ENCODE data around the gene DNAH8.

Gene DNAH8

DNA sequence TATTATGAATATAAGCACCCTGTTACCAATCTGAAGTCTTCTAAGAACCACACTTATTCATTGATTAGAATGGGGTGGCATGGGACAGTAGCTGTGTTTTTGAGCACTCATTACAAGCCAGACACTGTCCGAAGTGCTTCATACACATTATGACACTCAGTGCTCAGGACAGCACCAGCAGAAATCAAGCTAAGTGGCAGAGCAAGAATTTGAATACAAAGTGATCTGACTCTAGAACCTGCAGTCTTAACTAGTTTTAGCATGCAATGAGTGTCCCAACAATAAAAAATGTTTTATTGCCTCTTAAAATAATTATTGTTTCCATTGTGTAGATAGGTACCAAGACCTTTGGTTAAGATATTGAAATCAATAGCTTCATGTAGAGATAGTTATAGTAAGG, 294.4 kb downstream of the DNAH8 start:
- no peak for DNase-seq (ENCODE audit: low read depth in 2 of 2)

DNA sequence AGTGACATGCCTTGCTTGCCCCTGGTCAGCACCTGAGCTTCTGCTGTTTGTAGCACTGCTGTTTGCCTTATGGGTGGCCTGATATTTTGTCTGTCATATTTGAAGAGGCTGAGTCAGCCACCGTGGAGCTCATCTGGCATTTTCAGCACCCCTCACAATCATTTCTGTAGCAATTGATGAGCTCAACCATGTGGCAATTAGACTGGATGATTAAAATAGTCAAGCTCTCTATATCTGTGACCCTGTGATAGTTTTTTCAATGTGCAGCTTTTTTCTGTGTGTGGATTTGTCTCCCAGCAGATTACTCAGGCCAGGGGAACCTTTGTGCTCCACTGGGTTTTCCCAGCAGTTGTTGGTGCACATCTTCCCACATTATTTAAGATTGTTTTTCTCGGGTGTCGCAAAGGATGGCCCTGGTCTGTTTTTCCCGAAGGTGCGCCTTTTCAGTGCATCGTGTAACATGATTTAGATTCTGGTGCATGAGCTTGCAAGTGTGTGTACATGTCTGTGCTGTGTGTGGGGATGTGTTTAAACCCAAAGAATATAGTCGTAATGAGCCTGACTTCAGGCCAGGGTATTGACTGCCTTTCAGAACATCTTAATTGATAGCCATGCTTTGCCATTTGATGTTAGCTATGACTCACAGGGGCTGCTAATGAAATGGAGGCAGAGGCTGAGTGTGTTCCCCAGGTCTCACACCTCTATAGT, 301.9 kb downstream of the DNAH8 start:
- DNase-seq (ENCODE audit: low read depth in 2 of 2) = no peak

DNA sequence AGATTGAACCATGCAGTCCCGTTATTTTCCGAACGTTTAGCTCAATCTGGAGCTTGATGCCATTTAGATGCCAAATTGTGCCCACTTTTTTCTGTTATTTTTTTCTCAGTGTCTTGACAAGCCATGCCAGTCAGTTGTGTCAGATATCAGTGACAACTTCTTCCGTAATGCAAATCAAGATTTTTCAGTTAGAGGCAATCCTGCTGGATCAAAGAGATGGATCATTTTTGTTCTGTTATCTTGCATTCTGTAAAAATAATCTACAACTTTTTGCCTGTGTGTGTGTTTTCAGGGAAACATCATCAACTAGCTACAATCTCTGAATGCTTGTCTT, 302.4 kb downstream of the DNAH8 start:
- no peak for DNase-seq (ENCODE audit: low read depth in 2 of 2)

DNA sequence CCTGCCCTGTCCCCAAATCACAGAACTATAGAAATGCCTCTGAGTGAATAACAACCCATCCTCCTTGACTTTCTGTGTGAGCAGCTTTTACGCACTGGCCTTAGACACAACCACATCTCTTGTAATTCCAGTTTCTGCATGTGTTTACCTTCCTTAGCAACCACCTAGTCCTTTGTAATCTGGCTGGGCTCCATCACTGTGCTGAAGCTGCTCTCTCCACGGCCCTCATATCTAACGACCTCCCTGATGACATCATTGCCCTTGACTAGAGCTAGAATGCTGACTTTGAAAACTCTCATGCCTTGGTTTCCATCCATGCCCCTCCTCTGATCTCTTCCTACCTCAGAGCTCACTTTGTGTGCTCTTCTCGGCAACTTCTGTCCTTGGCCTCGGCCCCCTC, 303.0 kb downstream of the DNAH8 start:
- no peak for DNase-seq (ENCODE audit: low read depth in 2 of 2)

DNA sequence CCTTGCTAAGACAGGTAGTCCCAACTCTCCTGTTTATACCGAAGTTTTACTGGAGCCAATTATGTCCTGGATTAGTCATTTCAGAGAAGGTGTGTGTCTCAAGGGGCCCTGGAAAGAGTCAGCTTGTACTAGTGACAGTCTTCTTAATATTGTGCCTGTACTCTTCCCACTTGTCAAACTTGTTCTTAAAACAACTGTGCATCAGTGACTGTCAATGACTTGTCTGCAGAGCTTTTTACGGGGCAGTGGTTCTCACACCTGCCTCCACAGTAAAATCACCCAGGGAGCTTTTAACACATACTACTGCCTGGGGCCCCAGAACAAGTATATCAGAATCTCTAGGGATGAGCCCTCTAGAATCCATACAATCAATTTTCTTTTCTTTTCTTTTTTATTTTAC, 305.0 kb downstream of the DNAH8 start:
- DNase-seq (ENCODE audit: low read depth in 2 of 2) = no peak

DNA sequence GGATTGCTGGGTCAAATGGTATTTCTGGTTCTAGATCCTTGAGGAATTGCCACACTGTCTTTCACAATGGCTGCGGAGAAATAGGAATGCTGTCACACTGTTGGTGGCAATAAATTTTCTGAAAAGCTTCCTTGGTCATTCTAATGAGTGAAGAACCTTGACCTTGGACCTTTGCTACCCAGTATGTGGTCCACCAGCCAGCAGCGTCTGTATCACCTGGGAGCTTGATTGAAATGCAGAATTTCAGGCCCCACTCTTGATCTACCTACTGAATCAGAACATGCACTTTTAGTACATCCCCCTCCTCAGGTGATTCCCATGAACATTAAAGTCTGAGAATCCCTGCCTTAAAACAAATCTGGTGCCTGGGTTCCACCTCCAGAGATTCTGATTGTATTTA, 305.9 kb downstream of the DNAH8 start:
- DNase-seq (ENCODE audit: low read depth in 2 of 2) = no peak

DNA sequence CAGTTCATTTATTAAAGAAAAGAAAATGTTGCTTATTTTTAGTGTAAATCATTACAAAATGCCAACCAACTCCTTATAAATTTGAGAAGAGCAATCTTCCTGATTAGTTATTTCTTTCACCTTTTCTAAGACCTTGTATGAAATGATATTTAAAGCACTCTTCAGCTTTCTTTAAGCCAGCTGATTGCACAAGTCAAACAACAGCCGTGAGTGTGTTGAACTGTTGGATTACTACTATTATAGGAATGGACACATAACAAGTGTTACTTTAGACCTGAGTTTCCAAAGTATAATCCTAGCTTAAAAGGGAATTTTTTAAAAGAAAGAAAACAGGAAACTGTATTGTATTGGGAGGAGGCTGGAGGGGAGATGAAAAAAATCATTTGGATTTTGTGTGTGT, 306.7 kb downstream of the DNAH8 start:
- no peak for DNase-seq (ENCODE audit: low read depth in 2 of 2)

DNA sequence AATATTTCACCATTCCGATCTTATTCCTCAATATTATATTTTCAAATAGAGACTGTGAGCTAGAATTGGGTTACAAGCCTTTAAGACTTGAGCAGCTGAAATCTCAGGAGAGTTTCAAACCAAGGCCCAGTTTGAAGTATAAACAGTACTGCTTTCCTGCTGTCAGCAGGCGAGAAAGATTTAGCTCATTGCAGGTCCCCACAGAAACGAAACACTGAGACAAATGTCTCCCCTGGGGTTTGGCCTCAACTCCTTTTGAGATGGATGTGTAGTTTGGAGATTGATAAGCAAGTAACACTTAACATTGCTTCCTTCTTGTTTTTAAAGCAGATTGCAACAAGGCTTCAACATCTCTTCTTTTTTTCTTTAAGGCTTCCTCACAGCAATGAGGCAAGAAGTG, 311.1 kb downstream of the DNAH8 start:
- no peak for DNase-seq (ENCODE audit: low read depth in 2 of 2)

DNA sequence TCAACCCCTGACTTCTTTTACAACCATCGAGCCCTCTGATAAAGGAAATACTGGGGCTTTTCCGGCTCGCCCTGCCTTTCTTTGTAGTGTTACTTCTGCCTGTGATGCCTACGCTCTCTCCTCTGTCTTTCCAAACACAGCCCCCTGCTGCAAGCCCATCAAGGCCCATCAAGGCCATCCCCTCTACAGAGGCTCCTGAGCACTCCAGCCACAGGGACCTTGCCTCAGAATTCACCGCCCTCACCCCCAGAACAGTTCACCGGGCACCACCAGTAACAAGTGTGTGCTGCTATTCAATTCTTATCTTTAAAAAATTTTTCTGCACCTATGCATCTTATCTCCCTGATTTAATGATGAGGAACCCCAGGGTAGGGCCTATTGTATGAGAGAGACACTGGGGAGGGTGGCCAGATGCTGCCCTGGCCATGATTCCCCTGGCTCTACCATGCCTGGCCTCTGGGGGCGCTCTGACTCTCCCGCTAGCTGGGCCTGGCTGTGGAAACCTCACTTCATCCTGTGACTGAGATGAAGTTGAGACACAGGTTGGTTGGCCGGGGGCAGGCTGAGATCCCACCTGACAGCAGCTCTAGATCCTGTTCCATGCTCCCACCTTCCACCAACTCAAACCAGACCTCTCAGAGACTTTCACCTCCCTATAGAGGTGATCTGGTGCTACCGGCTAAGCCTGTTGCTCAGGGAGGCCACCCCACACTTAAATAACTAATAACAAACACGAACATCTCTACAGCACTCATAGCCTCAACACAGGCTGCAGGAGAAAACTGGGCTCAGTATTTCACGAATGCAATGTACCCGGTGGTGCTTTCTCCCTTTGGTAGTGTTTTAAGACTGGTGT, 314.3 kb downstream of the DNAH8 start:
- DNase-seq (ENCODE audit: low read depth in 2 of 2) = peak; percentile 39 to 44

DNA sequence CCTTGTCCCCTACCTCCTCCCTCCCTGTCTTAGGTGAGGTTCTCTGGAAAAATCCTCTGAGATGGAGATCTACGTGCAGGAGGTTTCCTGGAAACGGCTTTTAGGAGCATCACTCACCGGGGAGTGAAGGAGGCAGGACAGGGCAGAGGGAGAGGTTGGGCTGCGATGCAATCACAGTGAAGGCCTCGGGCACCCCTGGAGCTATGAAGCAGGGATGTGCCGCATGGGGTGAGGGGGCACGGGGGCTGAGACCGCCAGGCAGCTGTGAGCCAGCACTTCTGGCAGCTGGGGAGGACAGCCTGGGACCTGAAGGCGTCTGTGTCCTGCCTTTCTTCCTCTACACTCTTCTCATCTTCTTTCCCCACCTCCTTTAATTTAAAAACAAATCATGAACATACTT, 320.6 kb downstream of the DNAH8 start:
- no peak for DNase-seq (ENCODE audit: low read depth in 2 of 2)

DNA sequence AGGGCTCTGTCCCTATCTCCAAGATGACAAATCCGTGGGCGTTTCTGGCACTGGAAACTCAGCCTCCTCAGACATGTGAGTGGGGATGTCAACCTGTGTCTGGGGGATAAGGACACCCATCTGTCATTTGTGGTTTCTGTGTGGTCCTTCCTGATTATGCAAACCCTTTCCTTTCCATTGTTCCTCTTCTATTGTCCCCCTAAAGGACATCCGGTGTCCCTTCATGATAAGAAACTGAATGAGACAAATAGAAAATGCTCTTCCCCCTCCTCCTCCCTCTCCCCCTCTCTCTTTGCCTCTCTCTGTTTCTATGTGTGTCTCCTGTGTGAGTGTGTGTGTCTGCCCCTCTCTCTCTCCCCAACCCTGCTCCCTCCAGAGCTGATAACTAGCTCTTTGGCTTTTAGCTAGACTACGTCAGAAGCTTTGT, 322.0 kb downstream of the DNAH8 start:
- no peak for DNase-seq (ENCODE audit: low read depth in 2 of 2)

DNA sequence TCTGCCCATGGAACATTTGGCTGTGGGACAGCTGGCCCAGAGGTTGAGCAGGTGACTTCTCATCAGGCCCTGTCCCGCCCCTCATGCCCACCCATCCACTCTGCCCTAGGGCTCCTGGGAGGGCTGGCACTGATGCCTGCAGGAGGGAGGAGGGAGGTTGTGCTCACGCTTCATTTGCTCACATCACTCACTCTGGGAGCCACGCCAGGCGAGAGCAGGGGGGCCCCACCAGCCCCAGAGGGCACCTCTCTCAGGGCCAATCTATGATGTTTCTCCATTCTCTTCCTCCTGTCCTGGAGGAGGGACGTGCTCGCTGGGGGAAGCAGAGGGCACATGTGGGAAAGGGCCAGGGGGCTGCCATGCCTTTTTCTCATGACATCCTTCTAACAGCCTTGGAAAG, 322.6 kb downstream of the DNAH8 start:
- DNase-seq (ENCODE audit: low read depth in 2 of 2) = no peak

DNA sequence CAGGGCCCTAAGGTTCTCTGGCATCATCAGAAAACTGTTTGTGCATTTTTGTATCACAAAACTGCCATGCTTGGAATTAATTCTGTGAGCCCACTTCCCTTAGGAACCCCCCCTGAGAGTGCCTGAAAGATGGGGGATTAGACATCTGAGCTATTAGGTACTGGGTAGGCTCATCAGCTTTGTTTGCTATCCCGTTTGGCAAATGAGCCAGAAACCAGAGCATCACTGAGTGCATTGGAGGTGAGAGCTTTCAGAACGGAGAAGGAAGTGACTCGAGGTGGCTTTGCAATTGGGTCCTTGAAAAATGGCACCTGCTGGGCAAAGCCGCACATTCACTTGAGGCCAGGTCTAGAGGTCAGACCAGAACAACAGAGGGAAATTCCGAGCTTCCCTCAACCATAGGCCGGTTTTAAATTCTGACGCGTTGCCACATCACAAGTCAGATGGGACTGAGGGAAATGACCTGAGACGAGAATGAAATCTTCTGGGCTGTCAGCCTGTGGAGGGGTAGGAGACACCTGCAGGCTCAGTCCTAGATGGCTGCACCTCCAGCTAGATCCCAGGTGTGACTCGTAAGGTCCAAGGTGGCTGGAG, 325.1 kb downstream of the DNAH8 start:
- DNase-seq (ENCODE audit: low read depth in 2 of 2) = no peak

DNA sequence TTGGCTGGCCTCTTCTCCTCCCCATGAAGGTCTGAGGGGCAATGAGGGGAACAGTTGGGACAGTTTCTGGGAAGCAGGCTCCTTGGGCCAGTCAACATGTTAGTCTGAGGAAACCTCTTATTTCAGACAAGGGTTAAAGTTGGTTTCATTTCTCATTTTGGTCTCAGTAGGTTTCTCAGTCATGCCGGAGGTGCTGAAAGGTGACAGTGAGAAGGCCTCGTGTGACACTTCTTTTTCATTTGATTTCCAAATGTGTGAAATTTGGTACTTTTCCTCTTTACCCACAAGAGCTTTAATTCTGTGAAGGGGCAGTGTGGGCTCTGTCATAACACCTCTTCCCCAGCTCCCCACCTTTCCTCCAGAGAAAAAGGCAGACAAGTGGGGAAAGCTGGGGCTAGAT, 326.0 kb downstream of the DNAH8 start:
- DNase-seq (ENCODE audit: low read depth in 2 of 2) = no peak

DNA sequence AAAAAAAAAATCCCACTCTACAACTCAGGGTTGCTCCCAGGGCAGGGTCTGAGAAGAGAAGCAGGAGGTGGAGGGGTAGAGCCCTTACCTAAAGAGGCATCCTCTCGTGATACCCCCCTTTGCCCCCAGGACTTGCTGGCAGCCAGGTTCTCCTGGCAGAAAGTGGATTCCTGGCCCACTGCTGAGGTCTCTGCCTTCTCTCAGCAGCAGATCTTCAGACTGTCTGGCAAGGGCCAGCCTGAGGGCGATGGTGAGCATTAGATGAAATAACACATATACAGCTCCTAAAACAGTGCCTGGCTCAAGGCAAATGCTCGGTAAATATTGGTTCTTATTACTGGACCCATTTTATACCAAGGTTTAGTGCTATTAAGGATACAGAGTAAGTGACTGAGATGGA, 328.7 kb downstream of the DNAH8 start:
- DNase-seq (ENCODE audit: low read depth in 2 of 2) = no peak

DNA sequence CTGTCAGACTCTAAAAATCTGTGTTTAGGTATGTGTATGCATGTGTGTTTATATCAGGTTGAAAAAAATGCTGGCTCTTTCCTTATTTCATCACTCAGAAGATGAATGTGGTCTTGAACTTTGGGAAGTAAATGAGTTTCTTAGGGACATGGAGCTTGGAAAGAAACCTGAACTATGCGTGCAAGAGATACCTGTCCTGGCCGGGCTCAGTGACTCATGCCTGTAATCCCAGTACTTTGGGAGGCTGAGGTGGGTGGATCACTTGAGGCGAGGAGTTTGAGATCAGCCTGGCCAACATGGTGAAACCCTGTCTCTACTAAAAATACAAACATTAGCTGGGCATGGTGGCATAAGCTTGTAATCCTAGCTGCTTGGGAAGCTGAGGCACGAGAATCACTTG, 329.1 kb downstream of the DNAH8 start:
- DNase-seq (ENCODE audit: low read depth in 2 of 2) = no peak

DNA sequence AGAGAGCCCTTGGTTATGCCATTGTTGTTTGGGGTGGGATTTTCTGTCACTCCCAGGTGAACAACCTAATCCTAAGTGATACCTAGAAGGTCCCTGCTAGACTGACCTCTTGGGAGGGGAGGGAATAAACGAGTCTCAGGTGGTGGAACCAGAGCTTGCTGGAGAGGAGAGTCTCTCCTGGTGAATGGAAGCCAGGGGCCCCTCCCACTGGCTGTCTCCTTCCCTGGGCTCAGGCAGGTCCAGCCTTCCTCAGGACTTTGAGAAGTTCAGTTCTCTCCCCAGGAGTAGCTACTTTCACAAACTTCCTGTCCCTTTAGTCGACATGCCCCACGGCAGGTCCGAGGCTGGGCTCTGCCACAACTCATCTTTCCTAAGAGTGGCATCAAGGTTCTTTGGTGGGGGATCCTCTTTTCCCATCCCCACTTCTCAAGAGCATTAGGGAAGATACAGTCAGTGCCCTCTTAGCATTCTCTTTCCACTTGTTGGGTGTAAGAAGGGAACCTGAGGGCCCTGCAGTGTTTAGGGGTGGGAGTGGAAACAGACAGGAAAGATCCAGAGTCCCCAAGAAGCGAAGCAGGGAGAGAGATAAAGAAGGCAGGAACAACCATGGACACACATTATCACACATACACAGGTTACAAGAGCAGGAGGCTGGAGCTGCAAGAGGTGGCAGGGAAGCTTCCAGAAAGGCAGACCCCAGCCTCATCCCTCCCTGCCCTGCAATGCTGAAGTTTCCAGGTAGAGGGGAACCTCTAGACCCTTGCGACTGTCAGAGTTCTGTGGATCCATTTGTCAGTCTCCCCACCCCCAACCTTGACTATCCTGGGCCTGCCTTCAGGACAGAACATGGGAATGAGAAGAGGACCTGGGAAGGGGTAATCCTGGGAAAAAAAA, 332.6 kb downstream of the DNAH8 start:
- DNase-seq (ENCODE audit: low read depth in 2 of 2) = no peak

DNA sequence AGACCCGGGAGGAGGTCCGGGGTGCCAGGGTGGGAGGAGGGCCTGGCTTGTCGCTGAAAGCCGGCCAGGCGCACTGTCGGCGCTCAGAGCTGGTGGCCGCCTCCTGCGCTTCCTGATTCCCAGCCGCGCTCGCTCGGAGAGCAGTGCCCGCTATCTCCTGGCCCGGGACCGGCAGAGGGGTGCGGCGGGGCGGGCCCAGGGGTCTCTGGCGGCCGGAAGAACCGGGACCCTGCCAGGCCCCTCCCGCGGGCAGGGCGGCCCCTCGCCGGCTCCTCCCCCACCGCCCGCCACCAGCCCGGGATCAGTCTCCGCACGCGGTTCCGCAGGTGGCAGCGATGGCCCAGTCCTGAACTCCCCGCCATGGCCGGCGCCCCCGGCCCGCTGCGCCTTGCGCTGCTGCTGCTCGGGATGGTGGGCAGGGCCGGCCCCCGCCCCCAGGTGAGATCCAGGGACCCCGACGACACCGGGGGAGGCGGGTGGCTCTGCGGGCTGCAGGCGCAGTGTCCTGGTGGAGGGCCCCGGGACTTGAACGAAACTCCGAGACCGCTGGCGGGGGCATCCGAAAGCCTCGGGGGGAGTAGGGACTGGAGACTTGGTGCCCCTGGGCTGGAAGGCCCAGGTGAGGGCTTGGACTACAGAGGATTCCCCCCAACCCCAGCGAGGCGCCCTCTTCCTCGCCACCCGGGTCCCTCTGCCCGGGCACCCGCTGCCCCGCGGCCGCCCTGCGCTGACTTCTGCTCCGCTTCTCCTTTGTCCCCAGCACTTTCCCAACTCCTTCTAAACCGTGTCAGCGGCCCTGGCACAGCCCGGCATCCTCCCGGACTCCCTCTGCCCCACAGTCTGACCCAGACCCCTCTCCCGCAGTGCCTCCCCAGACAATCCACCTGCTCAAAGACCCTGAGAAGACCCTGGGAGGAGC, 333.6 kb downstream of the DNAH8 start, which contains the start of gene GLP1R:
TSS of gene GLP1R (plus strand) at position 301 of the 919 bp plus-strand sequence. CDS start at position 361, 60 bp downstream.
- DNase-seq (ENCODE audit: low read depth in 2 of 2) = no peak

DNA sequence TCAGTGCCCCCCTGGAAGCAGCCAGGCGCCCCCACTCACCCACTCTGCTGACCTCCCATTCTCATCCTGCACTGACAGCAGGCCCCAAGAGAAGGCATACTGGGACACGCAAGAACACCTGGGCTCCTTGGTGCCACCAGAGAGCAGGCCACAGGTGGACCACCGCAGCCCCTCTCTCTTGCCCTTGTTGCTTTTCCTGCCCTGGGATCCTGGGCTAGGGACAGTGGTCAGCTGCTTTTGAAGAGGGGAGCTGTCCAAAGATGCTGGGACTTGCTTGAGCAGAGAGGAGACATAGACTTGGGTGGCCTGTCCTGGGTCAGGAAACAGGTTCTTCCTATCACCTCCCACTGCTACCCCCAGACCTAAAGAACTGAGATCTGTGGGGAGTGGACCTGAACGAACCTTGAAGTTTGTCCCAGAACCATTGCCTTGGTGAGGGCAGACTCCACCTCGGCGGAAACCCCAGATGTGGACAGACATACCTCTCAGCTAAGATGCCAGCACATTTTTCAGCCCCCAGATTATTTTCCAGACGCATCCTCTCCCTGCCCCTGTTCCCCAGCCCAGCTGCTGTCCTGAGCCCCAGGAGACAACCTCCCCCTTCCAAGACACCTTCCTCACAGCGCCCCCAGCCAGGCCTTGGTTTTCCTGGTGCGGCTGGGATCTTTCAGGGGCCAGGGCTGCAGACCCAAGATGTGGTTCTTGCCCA, 334.6 kb downstream of the DNAH8 start:
- no peak for DNase-seq (ENCODE audit: low read depth in 2 of 2)

DNA sequence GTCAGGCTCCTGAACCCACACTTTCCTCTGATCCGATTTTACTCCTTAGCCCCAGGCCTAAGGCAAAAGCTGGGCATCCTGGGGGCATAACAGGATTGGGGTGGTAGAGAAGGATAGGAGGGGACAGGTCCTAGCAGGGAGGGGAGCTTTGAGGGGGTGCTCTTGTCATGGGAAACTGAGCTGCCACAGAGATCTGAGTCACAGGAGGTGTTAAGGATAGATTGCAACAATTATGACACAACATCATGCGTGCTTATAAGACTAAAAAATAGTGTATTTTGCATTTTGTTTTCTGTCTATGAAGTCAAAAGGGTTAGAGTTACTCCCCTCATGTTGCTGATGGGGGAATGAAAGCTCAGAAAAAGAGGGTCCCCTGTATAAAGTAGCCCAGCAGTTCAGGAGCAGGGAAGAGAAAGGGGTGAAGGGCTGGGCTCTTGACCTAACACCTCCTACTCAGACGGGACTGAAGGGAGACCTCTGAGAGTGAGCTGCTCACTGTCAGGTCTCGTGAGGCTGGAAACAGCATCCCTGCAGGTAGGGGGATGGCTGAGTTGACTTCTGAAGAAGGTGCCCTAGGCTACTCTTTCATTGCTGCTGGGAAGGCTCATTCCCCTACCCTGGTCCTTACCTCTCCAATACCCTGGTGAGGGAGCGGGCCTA, 335.5 kb downstream of the DNAH8 start:
- DNase-seq (ENCODE audit: low read depth in 2 of 2) = no peak
